Measurements from ENCODE around the gene JMJD7. TPM values are rescaled to one million over a fixed set of nuclear protein-coding genes. Genes with fewer than 3 reads are reported as not detected.

Gene JMJD7
- total RNA-seq, 4 donors from 2014 or later = 2.0 to 12.6 (median 7.9) TPM

DNA sequence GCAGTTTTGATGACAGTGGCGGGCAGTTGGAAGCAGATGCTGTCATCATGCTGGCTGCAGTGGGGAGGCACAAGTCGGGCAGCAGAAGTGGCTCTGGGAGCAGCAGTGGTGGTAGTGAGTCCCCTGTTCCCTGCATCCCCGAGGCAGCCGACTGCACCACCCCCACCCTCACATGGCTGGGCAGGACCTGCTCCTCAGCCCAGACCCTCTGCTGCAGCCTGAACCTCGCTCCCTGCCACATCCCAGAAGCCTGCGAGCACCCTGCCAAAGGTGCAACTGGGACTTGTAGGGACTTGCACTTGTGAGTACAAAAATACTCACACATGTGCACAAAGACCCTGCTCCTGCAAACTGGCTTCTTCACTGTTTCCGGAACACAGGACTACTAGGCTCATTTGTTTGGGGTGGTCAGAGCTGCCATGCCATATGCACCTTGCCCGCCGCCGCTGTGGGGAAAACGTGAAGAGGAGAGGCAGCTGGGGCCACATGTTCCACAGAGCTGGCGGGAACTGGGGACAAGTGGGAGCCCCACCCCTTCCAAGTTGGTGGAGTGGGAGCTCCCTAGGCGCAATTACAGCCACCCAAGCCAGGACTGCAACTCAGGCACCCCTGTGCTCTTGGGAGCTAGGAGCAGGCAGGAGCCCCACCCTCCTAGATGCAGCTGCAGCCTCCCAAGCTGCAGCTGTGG, 2.2 kb downstream of the JMJD7 start:
- TF ChIP-seq CTCF (IDR thresholded peaks at IDR 0.05; ENCODE audit: low read depth) = no peak

GRCh38 chr15:41832208-41832607, 4.3 kb downstream of the JMJD7 start:
- TF ChIP-seq CTCF (IDR thresholded peaks at IDR 0.05; ENCODE audit: low read depth) = no peak

DNA sequence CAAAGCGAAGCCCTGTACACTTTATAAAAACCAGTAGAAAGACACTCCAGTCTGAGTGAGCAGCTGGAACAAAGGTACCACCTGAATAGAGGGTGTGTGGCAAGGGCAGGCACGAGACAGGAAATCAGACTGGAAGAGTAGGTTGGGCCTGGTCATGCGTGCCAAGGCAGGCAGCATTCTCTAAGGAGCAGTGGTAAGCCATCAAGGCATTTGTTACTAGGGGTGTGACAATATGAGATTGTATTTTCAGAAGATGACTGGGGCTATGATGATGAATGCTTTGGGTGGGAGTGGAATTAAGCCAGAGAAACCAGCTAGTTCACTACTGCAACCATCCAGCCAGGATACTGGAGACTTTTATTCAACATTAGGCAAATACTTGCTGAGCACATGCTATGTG, 5.0 kb downstream of the JMJD7 start:
- TF ChIP-seq CTCF (IDR thresholded peaks at IDR 0.05; ENCODE audit: low read depth) = no peak

GRCh38 chr15:41834096-41834495, 6.2 kb downstream of the JMJD7 start:
- TF ChIP-seq CTCF (IDR thresholded peaks at IDR 0.05; ENCODE audit: low read depth) = no peak

DNA sequence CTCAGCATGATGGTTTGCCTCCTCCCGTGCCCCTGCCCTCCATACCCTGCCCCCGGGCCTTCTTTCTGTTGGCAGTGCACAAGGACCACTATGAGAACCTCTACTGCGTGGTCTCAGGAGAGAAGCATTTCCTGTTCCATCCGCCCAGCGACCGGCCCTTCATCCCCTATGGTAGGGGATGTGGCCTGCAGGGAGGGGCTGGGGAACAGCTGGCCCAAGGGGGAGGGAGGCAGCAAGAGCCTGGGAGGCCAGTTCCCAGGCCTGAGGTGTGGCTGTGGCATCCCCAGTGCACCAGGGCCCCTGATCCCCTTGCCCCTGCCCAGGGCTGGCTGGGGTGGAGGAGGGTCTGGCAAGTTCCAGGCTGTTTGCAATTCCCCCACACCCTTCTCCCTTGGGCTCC, 8.2 kb downstream of the JMJD7 start:
- no peak for TF ChIP-seq CTCF (IDR thresholded peaks at IDR 0.05; ENCODE audit: low read depth)

GRCh38 chr15:41836713-41837454, 9.0 kb downstream of the JMJD7 start:
- no peak for TF ChIP-seq CTCF (IDR thresholded peaks at IDR 0.05; ENCODE audit: low read depth)

DNA sequence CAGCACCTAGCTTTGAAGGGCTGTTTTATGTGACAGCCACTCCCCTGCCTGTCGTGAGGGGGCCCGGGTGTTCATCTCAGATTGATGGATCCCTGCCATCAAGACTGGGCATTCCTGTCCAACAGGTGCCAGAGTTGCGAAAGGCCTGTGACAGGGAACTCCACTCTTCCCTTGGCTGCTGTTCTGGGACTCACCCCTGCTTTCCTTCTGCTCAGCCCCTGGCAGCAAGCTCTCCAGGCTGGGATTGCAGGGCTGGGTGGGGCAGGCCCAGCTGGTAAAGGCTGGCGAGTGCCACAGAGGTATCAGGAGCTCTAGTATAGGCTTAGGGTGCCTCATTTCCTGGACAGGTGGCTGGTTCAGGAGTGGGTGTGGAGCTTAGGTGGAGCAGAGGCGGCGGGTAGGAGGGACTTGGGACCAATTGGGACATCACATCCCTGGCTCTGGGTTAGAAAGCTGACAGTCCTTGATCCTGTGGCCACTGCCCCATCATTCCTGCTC, 10.6 kb downstream of the JMJD7 start, which contains the start of gene PLA2G4B:
Gene PLA2G4B, plus strand, starts transcription at position 448 of the 498 bp plus-strand sequence. CDS start 67 bp downstream, outside the sequence.
- no peak for TF ChIP-seq CTCF (IDR thresholded peaks at IDR 0.05; ENCODE audit: low read depth)
